ENCODE measurements around the gene RER1.

RER1 gene

GRCh38 chr1:2407991-2408275, 16.3 kb downstream of the RER1 start:
- no peak for DNase-seq (ENCODE audit: low read depth)

- no peak for DNase-seq (ENCODE audit: low read depth)
These were observed 16.8 kb downstream of the RER1 start for GRCh38 chr1:2408456-2408855.

- no peak for DNase-seq (ENCODE audit: low read depth)
These were observed 17.2 kb downstream of the RER1 start for GRCh38 chr1:2408859-2409276.

GRCh38 chr1:2409745-2410144, 18.1 kb downstream of the RER1 start:
- DNase-seq (ENCODE audit: low read depth): no peak

- no peak for DNase-seq (ENCODE audit: low read depth)
These were observed 20.3 kb downstream of the RER1 start for GRCh38 chr1:2411801-2412394.

GRCh38 chr1:2412395-2412772, 20.7 kb downstream of the RER1 start, which contains the start of gene PEX10:
PEX10 (minus strand) TSS chr1:2412564; CDS start chr1:2412502, 62 bp downstream.
- DNase-seq (ENCODE audit: low read depth): peak; percentile 95

GRCh38 chr1:2412773-2413494, 21.3 kb downstream of the RER1 start:
- no peak for DNase-seq (ENCODE audit: low read depth)

GRCh38 chr1:2413495-2414296, 22.1 kb downstream of the RER1 start:
- no peak for DNase-seq (ENCODE audit: low read depth)

GRCh38 chr1:2414297-2414958, 22.8 kb downstream of the RER1 start:
- DNase-seq (ENCODE audit: low read depth): peak; percentile 72

GRCh38 chr1:2415337-2415736, 23.7 kb downstream of the RER1 start:
- DNase-seq (ENCODE audit: low read depth): no peak

GRCh38 chr1:2415801-2416208, 24.2 kb downstream of the RER1 start:
- no peak for DNase-seq (ENCODE audit: low read depth)

GRCh38 chr1:2416403-2416802, 24.8 kb downstream of the RER1 start:
- DNase-seq (ENCODE audit: low read depth): no peak

- no peak for DNase-seq (ENCODE audit: low read depth)
These were observed 25.6 kb downstream of the RER1 start for GRCh38 chr1:2417083-2417832.

- DNase-seq (ENCODE audit: low read depth): no peak
These were observed 26.2 kb downstream of the RER1 start for GRCh38 chr1:2417833-2418225.

GRCh38 chr1:2418791-2419320, 27.2 kb downstream of the RER1 start:
- no peak for DNase-seq (ENCODE audit: low read depth)

- DNase-seq (ENCODE audit: low read depth): no peak
These were observed 27.8 kb downstream of the RER1 start for GRCh38 chr1:2419416-2419815.

- no peak for DNase-seq (ENCODE audit: low read depth)
These were observed 30.9 kb downstream of the RER1 start for GRCh38 chr1:2422523-2422922.

- DNase-seq (ENCODE audit: low read depth): no peak
These were observed 34.3 kb downstream of the RER1 start for GRCh38 chr1:2425892-2426291.

GRCh38 chr1:2426540-2426939, 34.9 kb downstream of the RER1 start:
- DNase-seq (ENCODE audit: low read depth): no peak

- DNase-seq (ENCODE audit: low read depth): no peak
These were observed 35.4 kb downstream of the RER1 start for GRCh38 chr1:2427051-2427450.

- DNase-seq (ENCODE audit: low read depth): no peak
These were observed 36.3 kb downstream of the RER1 start for GRCh38 chr1:2427976-2428375.

- DNase-seq (ENCODE audit: low read depth): no peak
These were observed 36.8 kb downstream of the RER1 start for GRCh38 chr1:2428490-2428889.
